H1 (cell line): ENCODE results near the gene R3HCC1L. TPM values are rescaled to one million over a fixed set of nuclear protein-coding genes. Genes with fewer than 3 reads are reported as not detected.

Experiments used
- BACH1 ChIP-seq: IDR thresholded peaks from 2 replicates; pipeline ENCODE4 v1.6.1; 2012; ENCODE audit warnings: low read length, improper control_type of control experiment
- HDAC6 ChIP-seq: IDR thresholded peaks from one replicate; pipeline ENCODE4 v1.7.1; 2012; ENCODE audit warnings: low read depth, mild to moderate bottlenecking, inconsistent platforms, low read length, moderate library complexity
- JUND ChIP-seq: IDR thresholded peaks from 2 replicates; pipeline ENCODE4 v1.6.1; 2011; ENCODE audit warnings: mild to moderate bottlenecking, improper control_type of control experiment, low read length
- KDM1A ChIP-seq: fragments of 200-600, 300-600 bp; sonication (generic); IDR thresholded peaks from 2 replicates; pipeline ENCODE4 v1.7.1; 2016; ENCODE audit warnings: mild to moderate bottlenecking, low read length, borderline replicate concordance
- POLR2A ChIP-seq, 2 experiments: IDR thresholded peaks; 1 replicate in 1 of 2; 2 replicates in 1 of 2; pipeline ENCODE4 v1.6.1; 2011; ENCODE audit warnings: low read depth in 2 of 2, low read length in 2 of 2, mild to moderate bottlenecking in 2 of 2; ENCODE audit errors: control extremely low read depth in 1 of 2
- RAD21 ChIP-seq, 2 experiments: IDR thresholded peaks in 1 of 2; conservative IDR thresholded peaks in 1 of 2; 2 replicates each; pipeline ENCODE4 v1.6.1; 2011; ENCODE audit warnings: low read depth in 2 of 2, low read length in 2 of 2, improper control_type of control experiment in 1 of 2, inconsistent platforms in 1 of 2, mild to moderate bottlenecking in 1 of 2, moderate library complexity in 1 of 2
- TAF7 ChIP-seq: optimal IDR thresholded peaks from 2 replicates; pipeline ENCODE3; 2011; ENCODE audit warnings: low read depth, mild to moderate bottlenecking, inconsistent platforms, low read length, moderate library complexity, borderline replicate concordance
- USF2 ChIP-seq: IDR thresholded peaks from 2 replicates; pipeline ENCODE4 v1.6.1; 2011; ENCODE audit warnings: low read length, improper control_type of control experiment
- YY1 ChIP-seq: IDR thresholded peaks from 2 replicates; pipeline ENCODE4 v1.6.1; 2011; ENCODE audit warnings: low read depth, mild to moderate bottlenecking, low read length
- polyA plus RNA-seq, 7 experiments: library from polyadenylated mRNA; depleted of rRNA in 3 of 7; stranded (reverse) in 5 of 7; unstranded in 2 of 7; fragments of >200 nt in 5 of 7; fragments of 200-250 nt in 2 of 7; gene quantifications; 1 replicate in 5 of 7; 2 replicates in 1 of 7; 4 replicates in 1 of 7; pipeline versions ENCODE4 v1.2.1 to v1.2.3, GENCODE V29; 2011 to 2013; ENCODE audit warnings: missing spikeins in 2 of 7, mixed read lengths in 2 of 7
- total RNA-seq: library from RNA; stranded (reverse); fragmentation: NEBNext Ultra II Directional; extraction: Animal tissue kit (Norgen Biotek cat#: 25700); gene quantifications from 2 replicates; pipeline ENCODE4 v1.2.1, GENCODE V29; 2021

The R3HCC1L gene
- total and polyA plus RNA-seq, 2 of the 8 experiments (the other 6 are each of a cell fraction or from before 2014, with no cell fraction given), result 6.9 to 13.9 TPM

- TF ChIP-seq USF2, result no peak
- TF ChIP-seq RAD21 (IDR thresholded peaks at IDR 0.05 in 1 of 2, conservative IDR thresholded peaks at IDR 0.05 in 1 of 2; ENCODE audit: low read depth in 2 of 2, low read length in 2 of 2), result peak; percentile 66 to 75
- TF ChIP-seq POLR2A (IDR thresholded peaks at IDR 0.05; ENCODE audit: control extremely low read depth in 1 of 2, low read depth in 2 of 2, low read length in 2 of 2), result no peak
- TF ChIP-seq HDAC6, result no peak
- TF ChIP-seq TAF7, result peak; percentile 18
- TF ChIP-seq KDM1A, result peak; percentile 78; the same call in 1 of the 2 replicates
- 0 out of 2 replicates have a peak, but pooled peaks have one; percentile 48 for TF ChIP-seq JUND
- TF ChIP-seq YY1, result no peak
- 0 out of 2 replicates have a peak, but pooled peaks have one; percentile 15 for TF ChIP-seq BACH1
These were observed 36.0 kb downstream of the R3HCC1L start (continued) for GRCh38 chr10:98170249-98171117.
